HG02642 (cell line): ENCODE measurements around the gene DDX59.
A peak's percentile ranks its signal among the peaks of the same experiment; 100 is the strongest.

Experiments used
- ATAC-seq: cut with Tn5 transposase; IDR thresholded peaks from one replicate; pipeline ENCODE4 v1.9.1; 2021; ENCODE audit warnings: mild to moderate bottlenecking; ENCODE audit not compliant: unreplicated experiment, poor library complexity

Gene DDX59

DNA sequence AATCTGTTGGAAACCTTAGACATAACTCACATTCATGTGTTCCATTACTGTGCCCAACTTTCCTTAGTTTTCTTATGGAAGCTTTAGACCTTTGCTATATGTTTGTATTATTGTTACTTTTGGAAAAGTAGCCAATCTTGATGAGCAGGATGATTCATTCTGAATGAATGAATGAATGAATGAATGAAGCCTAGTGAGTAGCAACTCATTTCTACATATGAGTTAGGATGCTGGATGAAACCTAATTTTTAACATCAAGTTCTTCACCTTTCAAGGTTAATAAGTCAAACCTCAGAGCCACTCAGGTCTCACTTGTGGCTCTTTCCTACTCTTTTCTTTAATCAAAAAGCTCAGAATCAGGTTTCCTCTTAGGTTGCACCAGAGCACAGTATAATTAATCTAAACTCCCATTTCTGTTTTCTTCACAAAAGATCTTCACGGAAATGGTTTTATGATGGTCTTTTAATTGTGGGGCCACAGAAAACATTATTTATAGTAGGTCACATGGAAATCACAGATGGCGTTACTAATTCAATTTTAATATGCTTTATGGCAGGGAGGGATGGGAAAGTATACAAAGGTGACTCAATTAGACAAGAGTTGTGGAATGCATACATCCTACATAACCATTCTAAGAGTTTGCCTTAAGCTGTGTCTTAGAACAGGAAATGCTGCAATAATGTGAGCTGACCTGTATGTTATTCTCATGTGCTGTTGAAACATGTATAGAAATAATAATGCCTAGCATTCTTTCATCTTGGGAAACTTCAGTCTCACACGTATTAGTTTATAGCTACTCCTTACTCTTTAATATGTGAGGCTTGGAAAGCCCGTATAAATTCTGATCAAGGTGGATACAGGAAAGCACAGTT, 4.5 kb upstream of the DDX59 start:
- ATAC-seq, result no peak

DNA sequence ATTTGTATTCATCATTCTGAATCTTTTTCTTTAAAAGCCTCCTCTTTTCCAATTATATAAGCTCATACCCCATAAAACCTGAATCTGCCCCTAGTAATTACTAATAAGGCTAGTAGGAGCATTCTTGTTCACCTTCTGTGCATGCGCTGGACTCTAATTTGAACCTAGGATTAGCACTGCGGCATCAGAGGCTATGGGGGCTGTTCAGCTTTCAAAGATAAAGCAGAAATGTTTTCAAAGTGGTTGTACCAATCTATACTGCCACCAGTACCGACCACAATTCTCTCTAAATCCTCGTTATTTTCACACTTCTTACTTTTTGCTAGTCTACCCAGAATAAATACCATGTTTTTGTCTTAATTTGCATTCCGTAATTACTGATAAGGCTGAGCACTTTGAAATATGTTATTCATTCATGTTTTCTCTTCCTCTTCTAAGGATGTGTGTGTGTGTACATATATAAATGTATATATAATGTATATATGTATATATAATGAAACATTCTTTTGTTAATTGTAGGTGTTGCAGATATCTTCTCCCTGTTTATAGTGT, 1.6 kb upstream of the DDX59 start:
- ATAC-seq, result no peak

DNA sequence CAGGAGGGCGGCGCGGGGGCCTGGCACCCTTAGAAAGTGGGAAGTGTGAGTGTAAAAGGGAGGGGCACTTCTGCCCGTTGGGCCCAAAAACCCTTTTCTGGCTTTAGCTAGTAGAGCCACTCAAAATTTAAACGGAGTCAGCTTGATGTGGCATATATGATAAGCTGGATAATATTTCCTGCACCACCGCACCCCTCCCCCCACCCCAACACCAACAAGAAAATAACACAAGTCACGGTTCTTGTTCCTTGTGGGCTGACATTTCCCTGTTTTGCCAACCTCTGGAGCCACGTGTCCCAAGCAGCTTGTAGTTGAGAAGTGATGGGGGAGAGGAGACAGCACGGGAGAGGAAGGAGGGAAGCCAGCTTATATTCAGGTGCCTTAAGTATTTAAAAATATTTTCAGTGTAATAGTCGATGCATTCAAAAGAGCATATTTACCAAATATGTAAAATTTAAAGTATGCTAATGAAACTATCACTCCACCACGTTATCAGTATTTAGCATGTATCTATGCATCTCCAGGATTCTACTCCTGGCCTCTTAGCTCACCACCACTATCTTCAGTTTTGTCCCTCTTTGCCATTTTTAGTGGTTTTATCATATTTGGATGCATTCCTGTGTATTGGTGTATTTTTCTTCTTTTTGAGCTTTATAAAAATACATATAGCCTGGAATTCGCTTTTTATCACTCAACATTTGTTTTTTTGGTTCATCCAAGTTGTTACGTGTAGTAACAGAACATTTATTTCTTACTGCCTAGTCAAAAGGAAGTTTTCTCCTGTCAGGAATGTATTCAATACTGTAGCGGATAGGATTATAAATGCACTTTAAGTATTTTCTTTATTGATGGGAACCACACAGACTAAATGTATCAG, 773 bp upstream of the DDX59 start:
- peak; percentile 23 for ATAC-seq

DNA sequence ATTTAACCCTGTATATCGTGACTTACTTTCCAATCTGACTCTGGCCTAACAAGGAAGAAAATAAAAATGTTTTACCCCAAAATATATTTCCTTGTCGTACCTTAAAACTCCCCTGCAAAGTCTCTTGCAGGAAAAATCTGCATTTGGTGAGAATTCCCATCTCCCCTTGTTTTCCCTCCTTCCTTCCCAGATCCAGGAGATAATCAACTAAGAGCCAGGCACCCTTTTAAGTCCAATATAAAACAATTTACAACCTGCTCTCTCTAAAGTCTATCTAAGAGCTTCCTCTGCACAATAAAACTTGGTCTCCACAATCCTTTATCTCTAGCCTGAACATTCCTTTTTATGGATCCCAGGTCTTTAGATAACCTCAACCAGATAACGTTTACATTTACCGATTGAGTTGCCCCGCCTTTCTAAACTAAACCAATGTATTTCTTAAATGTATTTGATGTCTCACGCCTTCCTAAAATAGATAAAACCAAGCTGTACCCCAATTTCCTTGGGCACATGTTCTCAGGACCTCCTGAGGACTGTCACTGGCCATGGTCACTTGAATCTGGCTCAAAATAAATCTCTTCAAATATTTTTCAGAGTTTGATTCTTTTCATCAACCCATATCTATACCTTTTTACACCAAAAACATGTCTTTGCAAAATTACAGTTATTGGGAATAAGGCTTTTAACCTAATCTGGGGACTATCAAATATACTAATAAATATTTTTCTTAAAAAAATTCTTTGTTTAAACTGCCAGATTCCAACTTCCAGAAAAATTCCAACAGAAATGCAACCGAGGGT, 993 bp downstream of the DDX59 start:
- no peak for ATAC-seq

DNA sequence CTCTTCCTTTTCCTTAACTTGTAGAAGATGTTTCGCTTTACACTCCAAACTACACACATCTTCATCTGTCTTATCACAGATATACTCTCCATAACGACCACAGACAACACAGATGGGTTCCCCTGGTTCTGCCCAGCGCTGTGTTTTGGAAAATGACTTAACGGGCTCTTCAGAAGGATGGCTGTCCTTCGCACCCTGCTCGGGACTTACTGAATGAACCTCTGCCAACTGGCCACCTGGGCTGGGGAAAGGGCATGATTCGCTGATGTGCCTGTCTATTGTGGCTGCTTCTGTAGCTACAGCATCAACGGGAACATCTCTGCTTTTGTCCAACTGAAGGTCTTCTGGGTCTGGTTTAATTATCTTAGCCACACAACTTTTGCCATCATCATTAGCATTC, 3.4 kb downstream of the DDX59 start:
- ATAC-seq, result no peak

GRCh38 chr1:200665861-200666260, 3.8 kb downstream of the DDX59 start:
- no peak for ATAC-seq

DNA sequence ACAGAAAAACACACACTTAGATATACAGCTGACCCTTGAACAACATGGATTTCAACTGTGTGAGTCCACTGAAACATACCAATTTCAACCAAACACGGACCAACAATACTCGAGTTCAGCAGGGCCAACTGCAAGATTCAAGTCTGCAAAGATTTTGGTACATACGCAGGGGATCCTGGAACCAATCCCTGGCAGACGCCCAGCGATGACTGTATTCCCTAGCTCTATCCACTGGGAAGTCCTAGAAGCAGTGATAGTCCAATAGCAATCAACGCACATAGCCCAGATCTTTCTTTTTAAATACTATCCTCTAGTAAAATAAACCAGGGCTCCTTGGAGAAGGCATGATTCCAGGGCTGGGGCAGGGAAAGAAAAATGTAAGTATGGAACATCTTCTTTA, 9.0 kb downstream of the DDX59 start:
- ATAC-seq, result no peak

GRCh38 chr1:200659269-200659668, 10.4 kb downstream of the DDX59 start:
- no peak for ATAC-seq

GRCh38 chr1:200658037-200658818, 11.5 kb downstream of the DDX59 start:
- ATAC-seq, result no peak

GRCh38 chr1:200654660-200655059, 15.0 kb downstream of the DDX59 start:
- ATAC-seq, result peak; percentile 95

DNA sequence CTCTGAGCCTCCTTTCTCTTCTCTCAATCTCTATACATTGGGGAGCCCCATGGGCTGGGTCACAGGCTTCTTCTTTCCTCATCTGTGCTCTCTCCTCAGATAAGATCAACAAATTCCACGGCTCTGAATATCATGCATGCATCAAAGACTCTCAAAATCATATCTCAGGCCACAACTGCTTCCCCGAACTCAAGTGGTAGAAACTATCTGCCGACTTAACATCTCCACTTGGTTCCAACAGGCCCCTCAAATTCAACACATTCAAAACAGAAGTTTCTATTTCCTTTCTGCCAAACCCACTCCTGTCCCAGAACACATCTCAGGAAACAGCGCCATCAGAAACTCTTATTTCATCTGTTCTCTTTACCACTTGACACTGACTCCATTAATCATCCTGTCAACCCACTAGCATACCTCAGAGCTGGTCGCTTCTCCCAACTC, 16.7 kb downstream of the DDX59 start:
- ATAC-seq, result peak; percentile 32

GRCh38 chr1:200652378-200652777, 17.3 kb downstream of the DDX59 start:
- no peak for ATAC-seq

DNA sequence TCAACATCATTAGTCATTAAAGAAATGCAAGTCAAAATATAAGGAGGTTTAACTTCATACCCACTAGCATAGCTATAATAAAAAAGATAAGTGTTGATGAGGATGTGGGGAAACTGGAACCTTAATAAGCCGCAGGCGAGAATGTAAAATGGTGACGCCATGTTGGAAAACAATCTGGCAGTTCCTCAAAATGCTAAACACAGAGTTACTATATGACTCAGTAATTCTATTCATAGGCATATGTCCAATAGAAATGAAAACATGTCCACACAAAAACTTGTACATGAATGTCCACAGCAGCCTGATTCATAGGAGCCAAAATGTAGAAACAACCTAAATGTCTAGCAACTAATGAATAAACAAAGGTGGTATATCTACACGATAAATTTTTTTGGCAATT, 23.2 kb downstream of the DDX59 start:
- no peak for ATAC-seq

- no peak for ATAC-seq
Measured at GRCh38 chr1:200644021-200644420, 25.7 kb downstream of the DDX59 start.

GRCh38 chr1:200642481-200642880, 27.2 kb downstream of the DDX59 start:
- no peak for ATAC-seq

DNA sequence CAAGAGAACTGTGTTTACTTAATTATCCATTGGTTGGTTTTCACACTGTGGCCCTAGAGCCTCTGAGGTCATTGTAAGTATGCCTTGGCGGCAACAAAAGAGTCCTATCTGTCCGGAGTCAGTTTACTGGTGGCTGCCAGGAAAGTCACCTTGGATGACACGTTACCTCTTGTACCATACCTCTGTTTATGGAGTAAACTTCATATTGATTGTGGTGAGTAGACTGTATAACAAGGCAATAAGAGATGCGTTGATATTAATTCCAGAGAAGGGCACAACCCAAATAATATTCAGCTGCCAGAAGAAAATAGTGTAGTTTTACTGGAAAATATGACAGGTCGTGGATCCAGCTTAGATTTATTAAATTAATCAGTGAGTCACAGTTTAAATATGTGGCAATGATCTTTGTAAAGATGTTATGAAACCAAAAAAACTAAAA, 28.7 kb downstream of the DDX59 start:
- no peak for ATAC-seq

DNA sequence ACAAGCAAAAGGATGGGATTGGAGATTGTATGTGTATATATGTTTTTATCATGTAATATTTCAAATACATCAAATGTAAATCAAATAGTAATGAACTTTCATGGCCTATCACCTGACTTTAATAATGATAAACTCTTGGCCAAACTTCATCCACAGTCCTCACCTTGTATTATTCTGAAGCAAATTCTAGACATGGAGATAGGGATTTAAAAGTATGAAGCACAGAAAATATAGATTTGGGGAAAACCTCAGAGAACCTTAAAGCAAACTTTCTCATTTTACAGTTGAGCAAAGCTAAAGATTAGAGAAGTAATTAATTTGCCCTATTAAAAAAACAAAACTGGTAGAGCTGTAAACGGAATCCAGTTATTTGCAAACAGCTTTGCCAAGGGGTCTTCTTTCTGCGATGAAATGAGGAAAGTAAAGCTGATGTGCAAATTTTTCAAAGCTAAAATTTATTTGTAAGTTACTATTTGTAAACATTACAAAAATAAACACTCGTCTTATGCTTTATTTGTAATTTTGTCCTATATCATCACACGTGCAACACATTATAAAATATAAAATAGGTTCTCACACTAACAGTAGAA, 29.2 kb downstream of the DDX59 start:
- ATAC-seq, result no peak

- no peak for ATAC-seq
Measured at GRCh38 chr1:200638073-200638472, 31.6 kb downstream of the DDX59 start.

- ATAC-seq, result no peak
Measured at GRCh38 chr1:200636681-200637080, 33.0 kb downstream of the DDX59 start.
